ENCODE measurements around the gene ZNF679.
"Not testable (repeated sequence)": the region's sequence is repeated elsewhere in the genome, so short reads cannot be mapped to it uniquely, and the experiment has no call there.

ZNF679 gene

DNA sequence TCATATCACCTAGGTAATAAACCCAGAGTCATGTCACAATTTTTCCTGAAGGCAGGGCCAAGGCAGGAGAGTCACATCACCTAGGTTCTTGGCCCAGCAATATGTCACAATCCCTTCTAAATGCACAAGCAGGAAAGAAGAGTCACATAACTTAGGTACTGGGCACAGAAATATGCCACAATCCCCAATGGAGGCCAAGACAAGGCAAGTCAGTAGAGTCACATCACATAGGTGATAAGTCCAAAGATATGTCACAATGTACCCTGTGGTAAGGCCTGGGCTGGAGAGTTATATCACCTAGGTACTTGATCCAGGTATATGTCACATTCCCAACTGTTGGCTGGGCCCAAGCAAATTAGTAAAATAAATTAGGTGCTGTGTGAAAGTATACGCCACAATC, at the start of gene ZNF679:
ZNF679 (plus strand) TSS at position 301 of the 400 bp plus-strand sequence. CDS start 20,644 bp downstream, outside the sequence.
- not testable (repeated sequence) for DNase-seq

DNA sequence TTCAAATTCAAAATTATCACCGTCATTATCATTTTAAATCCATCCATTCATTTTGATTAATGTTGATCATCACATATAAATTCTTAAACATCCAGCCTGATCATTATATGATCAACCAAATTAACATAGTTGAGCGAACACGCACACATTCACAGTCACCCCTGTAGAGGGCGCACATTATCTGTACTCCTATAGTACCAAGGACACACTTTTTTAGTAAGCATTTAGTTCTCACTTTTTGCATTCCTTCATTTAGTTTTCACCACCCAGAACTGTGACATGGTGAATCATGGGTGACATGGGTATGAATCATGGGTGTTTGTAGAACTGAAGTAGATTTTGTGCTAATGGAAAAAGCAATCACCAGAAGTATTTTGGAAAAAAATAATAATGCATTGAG, 47.3 kb upstream of the ZNF679 start:
- DNase-seq: no peak

DNA sequence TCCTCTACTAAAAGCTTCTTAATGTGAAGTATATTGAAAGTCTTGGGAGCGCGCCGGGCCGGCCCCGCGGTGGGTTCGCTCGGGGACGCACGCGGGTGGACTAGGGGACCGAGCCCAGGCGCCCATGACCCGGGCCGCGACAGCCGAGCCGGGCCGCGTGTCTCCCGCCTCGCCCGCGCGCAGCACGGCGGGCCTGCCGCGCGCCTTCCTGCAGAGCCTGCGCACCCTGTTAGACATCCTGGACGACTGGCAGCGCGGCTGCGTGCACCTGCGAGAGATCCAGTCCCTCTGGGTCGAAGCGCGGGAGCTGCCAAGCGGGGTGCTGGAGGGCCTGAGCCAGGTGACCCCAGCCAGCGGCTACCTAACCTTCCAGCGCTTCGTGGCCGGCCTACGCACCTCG, 46.7 kb upstream of the ZNF679 start:
- no peak for DNase-seq

DNA sequence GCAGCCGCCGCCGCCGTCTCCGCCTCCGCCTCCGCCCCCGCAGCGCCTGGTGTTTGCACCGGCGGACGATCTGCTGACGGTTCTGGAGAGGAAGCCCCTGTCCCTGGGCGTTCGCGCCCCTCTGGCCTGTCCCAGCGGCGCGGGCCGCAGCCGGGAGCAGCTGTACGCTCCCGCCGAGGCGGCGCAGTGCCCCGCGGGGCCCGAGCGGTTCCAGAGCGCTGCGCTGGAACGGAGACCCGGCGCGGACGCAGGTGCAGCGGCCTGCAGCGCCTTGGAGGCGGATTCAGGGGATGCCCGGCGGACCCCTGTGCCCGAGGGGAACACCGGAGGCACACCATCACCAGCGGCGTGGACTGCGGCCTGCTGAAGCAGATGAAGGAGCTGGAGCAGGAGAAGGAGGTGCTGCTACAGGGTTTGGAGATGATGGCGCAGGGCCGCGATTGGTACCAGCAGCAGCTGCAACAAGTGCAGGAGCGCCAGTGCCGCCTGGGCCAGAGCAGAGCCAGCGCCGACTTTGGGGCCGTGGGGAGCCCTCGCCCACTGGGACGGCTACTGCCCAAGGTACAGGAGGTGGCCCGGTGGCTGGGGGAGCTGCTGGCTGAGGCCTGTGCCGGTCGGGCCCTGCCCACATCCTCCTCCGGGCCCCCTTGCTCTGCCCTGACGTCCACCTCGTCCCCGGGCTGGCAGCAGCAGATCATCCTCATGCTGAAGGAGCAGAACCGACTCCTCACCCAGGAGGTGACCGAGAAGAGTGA, 46.1 kb upstream of the ZNF679 start:
- no peak for DNase-seq

DNA sequence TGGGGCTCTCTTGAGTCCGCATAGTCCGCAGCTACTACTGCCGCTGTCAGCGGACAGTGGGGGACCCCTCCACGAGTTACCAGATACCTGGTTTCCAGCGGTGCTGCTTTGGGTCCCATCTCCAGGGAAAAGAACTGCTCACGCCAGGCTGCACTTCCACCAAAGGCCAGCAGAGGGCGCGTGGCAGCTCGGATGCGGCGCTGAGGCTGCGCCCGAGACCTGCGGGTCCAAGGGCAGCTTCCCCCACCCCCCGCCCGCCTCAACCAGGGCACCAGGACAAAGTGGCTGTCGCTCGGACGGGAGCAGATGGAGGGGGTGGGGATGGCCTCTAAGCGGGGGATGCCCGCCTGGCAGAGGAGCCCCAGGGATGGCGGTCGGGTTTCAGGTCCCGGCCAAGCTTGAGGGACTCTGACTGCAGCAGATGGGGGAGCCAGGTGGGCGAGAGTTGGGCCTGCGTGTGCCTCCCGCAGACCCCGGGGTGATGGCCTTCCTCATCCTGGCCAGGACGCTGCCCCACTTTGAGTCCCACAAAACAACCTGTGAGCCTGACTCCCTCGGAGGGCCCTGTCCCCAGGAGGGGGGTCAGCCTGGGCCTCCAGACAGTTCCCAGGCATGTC, 45.0 kb upstream of the ZNF679 start:
- DNase-seq: no peak

DNA sequence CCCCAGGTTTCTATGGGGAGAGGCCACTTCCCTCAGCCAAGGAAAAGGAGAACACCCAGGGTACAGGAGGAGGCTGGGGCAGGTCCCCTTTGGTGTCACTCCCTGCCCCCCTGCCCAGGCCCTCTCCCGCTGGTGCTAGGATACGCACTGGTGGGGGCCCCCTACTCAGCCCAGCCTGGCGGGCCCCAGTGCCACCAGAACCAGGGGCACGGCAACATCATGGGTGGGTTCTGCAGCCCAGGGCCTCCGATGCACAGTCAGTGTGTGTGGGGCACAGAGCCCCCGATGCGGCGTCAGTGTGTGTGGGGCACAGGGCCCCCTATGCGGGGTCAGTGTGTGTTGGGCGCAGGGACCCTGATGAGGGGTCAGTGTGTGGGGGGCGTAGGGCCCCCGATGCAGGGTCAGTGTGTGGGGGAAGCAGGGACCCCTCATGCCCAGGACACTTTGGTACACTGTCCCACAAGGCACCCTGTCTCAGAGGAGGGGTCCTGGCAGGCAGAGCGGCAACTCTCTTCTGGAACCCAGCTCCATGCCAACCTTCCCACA, 44.4 kb upstream of the ZNF679 start:
- DNase-seq: no peak

DNA sequence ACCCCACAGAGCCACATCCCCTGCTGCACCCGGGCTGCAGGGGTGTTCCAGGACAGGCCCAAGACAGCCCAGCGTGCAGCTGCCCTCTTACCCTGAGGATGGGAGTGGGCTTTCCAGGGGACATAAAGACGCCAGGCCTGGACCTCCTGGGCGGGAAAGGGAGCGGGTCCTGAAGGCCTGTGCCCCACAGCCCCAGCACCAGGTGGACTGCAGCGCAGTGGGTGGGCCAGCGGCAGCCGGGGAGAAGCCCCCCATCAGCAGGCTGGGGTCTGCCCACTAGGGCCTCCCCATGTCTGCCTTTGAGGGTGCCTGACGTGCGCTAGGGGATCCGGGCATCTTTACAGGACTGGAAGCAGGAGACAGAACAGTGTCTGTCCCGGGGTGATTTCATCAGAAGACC, 43.9 kb upstream of the ZNF679 start:
- no peak for DNase-seq

DNA sequence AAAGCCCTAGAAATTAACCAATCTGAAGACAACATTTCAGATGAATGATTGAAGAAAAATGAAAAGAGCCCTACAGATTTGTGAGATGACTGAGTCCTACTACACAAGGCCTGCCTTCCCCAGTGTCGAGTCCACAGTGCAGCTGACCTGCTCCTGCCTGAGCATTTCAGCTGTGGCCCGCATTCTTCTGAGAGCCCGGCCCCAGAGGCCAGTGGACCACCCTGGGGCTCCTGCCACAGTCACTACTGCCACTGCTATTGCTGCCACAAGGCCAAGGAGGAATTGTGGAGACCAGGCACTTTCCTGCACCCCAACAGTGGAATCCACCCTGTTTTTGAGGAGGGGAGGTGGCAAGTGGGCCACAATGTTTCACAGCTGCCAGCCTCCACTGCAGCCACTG, 40.9 kb upstream of the ZNF679 start:
- DNase-seq: no peak

DNA sequence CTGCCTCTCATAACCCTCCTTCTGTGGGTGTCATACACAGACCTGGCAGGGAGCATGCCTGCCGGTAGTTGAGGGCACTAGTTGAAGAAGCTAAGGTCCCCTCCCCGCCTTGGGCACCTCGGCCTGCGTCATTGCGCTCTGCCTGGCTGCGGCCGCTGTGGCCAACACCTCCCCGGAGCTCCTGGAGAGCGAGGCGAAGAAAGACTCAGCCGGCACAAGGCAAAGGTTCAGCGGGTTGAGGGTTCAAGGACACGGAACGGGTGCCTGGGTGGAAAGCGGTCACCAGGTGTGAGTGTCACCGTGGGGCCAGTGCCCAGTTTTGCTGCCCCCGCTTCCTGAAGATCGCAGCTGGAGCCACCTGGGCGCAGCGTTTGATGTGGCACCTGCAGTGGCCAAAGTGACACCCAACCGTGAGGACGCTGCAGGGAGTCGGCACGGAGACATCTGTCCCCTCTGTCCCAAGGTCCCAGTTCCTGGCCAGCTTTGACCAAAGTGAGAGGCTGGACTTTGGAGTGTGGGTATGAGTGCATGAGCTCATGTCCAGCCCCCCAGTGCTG, 36.0 kb upstream of the ZNF679 start:
- DNase-seq: no peak

DNA sequence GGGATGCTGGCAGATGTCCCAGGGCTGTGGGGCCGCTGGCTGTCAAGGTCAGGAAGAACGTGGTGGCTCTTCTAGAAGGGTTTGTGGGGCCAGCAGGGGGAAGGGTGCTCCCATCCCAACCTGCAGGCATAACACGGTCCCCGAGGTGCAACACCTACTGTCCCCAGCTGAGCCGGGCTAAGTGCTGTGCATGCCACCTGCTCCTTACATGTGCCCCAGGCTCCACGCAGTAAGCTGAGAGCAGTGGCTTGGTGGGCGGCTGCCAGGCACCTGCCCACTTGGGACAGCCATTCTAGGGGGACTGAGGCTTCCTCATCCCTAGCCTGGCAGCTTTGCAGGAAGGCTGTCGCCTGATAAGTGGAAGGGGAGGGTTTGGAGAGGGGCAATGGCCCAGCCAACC, 35.5 kb upstream of the ZNF679 start:
- DNase-seq: no peak

DNA sequence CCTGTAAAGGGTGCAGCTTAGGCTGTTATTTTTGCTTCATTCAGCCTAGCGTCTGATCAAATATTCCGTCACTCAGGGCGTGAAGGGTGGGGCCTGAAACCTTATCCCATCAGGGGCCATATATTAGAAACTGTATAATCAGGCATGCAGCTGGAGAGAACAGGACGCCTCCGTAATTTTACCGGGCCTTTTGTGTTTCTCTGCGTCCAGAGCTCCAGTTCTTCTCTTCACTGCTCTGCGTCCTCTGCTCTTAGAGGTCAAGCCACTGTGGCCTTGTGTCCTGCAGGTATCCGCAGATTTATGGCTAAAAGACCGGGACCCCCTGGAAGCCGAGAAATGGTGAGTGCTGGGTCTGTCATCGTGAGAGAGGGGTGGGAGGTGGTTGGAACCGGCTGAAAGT, 21.4 kb upstream of the ZNF679 start, which contains the start of gene ZNF735:
ZNF735 (plus strand) TSS at position 301 of the 400 bp plus-strand sequence; CDS start at position 301, 0 bp downstream.
- DNase-seq: no peak

DNA sequence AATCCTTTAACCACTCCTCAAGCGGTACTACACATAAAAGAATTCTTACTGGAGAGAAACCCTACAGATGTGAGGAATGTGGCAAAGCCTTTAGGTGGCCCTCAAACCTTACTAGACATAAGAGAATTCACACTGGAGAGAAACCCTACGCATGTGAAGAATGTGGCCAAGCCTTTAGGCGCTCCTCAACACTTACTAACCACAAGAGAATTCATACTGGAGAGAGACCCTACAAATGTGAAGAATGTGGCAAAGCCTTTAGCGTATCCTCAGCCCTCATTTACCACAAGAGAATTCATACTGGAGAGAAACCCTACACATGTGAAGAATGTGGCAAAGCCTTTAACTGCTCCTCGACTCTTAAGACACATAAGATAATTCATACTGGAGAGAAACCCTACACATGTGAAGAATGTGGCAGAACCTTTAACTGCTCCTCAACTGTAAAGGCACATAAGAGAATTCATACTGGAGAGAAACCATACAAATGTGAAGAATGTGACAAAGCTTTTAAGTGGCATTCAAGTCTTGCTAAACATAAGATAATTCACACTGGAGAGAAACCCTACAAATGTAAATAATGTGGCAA, 8.5 kb upstream of the ZNF679 start:
- not testable (repeated sequence) for DNase-seq

DNA sequence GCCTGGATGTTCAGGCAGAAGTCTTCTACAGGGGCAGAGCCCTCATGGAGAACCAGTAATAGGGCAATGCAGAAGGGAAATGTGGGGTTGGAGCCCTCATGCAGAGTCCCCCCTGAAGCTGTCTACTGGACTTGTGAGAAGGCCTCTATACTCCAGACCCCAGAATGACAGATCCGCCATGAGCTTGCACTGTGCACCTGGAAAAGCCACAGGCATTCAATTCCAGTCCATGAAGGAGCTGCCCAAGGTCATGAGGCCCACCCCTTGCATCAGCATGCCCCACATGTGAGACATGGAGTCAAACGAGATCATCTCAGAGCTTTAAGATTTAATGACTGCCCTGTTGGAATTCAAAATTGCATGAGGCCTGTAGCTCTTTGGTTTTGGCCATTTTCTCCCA, 4.9 kb upstream of the ZNF679 start:
- DNase-seq: no peak

DNA sequence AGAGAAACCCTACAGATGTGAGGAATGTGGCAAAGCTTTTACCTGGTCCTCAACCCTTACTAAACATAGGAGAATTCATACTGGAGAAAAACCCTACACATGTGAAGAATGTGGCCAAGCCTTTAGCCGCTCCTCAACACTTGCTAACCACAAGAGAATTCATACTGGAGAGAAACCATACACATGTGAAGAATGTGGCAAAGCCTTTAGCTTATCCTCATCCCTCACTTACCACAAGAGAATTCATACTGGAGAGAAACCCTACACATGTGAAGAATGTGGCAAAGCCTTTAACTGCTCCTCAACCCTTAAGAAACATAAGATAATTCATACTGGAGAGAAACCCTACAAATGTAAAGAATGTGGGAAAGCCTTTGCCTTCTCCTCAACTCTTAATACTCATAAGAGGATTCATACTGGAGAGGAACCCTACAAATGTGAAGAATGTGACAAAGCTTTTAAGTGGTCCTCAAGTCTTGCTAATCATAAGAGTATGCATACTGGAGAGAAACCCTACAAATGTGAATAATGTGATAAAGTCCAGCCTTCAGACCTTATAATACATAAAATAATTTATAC, 38.2 kb downstream of the ZNF679 start:
- DNase-seq: no peak

DNA sequence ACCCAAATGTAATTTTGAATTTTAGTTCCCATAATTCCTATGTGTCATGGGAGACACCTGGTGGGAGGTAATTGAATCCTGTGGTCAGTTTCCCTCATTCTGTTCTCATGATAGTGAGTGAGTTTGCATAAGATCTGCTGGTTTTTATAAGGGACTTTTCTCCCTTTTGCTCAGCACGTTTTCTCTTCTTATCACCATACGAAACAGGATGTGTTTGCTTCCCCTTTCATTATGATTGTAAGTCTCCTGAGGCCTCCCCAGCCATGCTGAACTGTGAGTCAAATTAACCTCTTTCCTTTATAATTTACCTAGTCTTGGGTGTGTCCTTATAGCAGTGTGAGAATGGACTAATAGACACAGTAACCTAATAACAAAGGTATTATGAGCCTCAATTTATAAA, 49.4 kb downstream of the ZNF679 start:
- no peak for DNase-seq

DNA sequence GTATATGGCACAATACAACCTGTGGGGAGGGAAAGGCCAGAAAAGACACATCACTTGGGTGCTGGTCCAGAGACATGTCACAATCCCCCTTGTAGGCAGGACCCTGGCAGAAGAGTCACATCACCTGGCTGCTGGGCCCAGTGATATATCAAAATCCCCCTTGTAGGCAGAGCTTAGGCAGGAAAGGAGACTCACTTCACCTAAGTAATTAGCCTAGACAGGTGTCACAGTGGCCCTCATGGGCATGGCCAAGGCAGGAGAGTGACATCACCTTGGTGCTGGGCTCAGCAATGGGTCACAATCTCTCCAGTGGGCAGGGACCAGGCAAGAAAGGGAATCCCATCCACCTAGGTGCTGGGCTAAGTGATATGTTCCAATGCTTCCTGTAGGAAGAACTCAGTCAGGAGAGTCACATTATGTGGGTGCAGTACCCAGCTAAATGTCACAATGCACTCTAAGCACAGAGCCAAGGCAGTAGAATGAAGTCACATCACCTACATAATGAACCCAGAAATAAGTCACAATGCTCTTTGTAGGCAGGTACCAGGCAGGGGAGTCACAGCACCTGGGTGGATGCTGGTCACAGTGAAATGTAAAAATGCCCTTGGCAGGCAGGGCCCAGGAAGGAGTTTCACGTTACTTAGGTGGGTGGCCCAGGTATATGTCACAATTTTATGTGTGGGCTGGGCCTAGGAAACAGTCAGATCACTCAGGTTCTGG, 66.6 kb downstream of the ZNF679 start:
- DNase-seq: no peak

DNA sequence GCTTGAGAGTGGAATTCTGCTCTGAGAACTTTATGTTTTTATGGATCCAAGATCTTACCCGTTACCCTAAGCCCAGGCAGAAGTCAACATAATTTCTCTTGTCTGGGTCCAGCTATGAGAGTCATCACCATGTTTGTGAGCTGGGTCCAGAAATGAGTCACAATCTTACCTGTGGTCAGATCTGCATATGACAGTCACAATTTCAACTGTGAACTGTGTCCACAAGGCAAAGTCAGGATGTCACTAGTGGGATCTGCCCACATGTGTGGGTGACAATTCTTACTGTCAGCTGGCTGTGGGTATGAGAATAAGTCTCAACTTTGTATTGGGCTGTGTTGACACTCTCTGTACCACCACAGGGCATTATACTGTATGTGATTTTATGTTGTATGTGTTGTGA, 69.1 kb downstream of the ZNF679 start:
- not testable (repeated sequence) for DNase-seq

DNA sequence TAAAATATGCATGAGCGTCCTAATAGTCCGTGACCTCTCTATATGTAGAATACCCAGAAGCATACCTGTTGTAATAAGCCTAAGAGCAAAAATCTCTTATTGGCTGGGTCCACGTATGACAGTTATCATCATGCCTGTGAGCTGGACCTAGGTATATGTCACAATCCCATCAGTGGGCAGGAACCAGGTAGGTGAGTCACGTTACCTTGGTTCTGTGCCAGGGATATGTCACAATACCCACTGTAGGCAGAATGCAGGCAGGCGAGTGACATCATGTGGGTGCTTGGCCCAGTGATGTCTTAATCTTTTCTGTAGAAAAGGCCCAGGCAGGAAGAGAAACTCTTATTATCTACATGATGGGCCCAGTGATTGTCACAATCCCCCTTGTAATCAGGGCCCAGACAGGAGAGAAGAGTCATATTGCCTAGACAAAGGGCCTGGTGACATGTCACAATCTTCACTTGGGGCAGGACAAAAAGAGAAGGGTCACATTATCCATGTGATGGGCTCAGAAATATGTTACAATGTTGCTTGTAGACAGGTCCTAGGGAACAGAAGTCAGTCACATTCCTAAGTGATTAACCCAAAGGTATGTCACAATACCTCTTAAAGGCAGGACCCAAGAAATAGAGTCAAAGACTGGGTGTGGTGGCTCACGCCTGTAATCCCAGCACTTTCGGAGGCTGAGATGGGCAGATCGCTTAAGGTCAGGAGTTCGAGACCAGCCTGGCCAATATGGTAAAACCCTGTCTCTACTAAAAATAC, 72.5 kb downstream of the ZNF679 start:
- no peak for DNase-seq

DNA sequence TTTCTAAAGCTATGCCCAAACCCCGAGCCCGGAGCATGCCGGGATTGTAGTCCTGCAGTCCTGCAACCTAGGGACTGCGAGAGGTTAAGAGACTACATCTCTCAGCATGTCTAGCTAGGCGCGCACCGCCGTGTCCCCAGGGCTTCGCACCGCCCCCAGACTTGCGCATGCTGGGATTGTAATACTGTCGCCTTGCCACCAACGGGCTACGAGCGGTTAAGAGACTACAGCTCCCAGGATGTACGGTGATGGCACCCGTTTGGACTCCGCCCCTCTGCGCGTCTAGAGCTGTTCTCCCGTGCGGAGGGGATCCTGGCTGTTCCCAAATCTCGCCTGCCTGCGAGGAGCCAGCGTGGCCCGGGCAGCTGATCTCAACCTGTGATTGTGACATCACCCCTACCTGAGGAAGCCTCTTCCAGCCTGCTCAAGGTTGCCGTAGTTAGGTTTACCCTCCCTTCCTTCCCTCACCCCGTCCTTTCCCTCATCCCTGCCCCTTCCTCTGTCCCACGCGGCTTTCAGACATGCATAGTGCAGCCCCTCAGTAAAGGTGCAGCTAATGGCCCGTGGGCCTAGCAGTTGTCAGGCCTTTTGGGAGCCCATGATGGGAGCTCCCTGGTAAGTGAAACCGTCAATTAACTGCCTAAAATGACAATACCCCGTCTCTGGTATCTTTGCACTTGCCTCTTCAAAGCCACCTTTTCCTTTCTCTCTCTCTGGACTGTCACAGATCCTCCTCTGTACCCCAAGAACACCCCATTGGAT, 79.2 kb downstream of the ZNF679 start:
- DNase-seq: no peak

DNA sequence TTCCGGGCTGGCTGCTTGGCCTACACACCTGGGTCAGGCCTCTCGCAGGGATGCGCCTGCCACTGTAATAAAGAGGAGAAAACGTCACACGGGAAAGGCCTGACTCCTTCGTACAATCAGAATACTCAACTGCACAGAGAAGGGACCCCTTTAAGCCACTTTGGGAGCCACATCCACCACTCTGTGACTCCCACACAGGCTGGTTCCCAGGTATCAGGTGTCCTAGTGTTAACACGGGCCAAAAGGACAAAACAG, 79.7 kb downstream of the ZNF679 start:
- no peak for DNase-seq

DNA sequence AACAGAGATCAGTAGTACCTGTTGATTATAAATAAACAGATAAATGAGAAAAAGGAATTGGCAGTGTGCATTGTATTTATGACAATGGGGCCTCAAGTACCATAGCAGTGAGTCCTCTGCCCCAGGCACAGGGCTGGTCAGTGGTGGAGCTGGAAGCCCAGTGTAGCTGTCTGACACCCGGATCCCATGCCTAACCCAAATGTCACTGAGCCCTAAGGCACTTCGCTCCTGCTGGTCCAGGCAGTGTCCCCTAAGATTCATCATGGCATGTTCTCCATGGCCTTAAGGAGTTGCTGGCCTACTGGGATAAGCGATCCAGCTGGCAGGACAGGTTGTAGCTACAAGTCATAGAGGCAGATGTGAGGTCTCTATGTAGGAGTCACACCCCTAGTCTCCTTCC, 82.2 kb downstream of the ZNF679 start:
- DNase-seq: no peak

Measured in SHP77 treated with DMSO at 0.1 percent for 48 hours (cell line).